Neuronal stem cell (in vitro differentiated cells): ENCODE data around the gene RUFY4.

Source experiments
- DNase-seq: peaks from one replicate; pipeline ENCODE4 v3.0.0-alpha.2; 2013; ENCODE audit warnings: low spot score
- H2AFZ ChIP-seq: one replicate; pipeline ENCODE4 v1.6.1; 2013; ENCODE audit warnings: mild to moderate bottlenecking, low read length, inconsistent platforms
- H2AK5ac ChIP-seq: 2 replicates; pipeline ENCODE4 v1.6.1; 2013; ENCODE audit warnings: low read depth, mild to moderate bottlenecking, inconsistent platforms, low read length, moderate library complexity, mixed read lengths
- H2BK120ac ChIP-seq: 2 replicates; pipeline ENCODE4 v1.6.1; 2013; ENCODE audit warnings: low read depth, mild to moderate bottlenecking, inconsistent platforms, low read length, moderate library complexity, mixed read lengths
- H2BK12ac ChIP-seq: one replicate; pipeline ENCODE4 v1.6.1; 2013; ENCODE audit warnings: low read length, inconsistent platforms
- H2BK15ac ChIP-seq: 2 replicates; pipeline ENCODE4 v1.6.1; 2013; ENCODE audit warnings: mild to moderate bottlenecking, low read length, inconsistent platforms, mixed read lengths
- H2BK5ac ChIP-seq: one replicate; pipeline ENCODE4 v1.6.1; 2013; ENCODE audit warnings: inconsistent platforms, mild to moderate bottlenecking, low read length, moderate library complexity
- H3K14ac ChIP-seq: one replicate; pipeline ENCODE4 v1.6.1; 2013; ENCODE audit warnings: low read length, inconsistent platforms
- H3K18ac ChIP-seq: 2 replicates; pipeline ENCODE4 v1.6.1; 2013; ENCODE audit warnings: low read length, inconsistent platforms
- H3K23ac ChIP-seq: 2 replicates; pipeline ENCODE4 v1.6.1; 2013; ENCODE audit warnings: low read depth, mild to moderate bottlenecking, mixed read lengths, low read length, inconsistent platforms; ENCODE audit not compliant: poor library complexity
- H3K27ac ChIP-seq: replicated peaks from 3 replicates; pipeline ENCODE4 v1.5.1; 2013; ENCODE audit warnings: low read length, inconsistent platforms
- H3K27me3 ChIP-seq, 3 experiments: 2 replicates each; pipeline ENCODE4 v1.6.1; 2013; ENCODE audit warnings: low read length in 3 of 3, mild to moderate bottlenecking in 2 of 3, inconsistent platforms in 1 of 3, low read depth in 1 of 3, mixed read lengths in 1 of 3, moderate library complexity in 1 of 3; ENCODE audit not compliant: control insufficient read depth in 3 of 3, insufficient read depth in 3 of 3
- H3K36me3 ChIP-seq, 2 donors: replicated peaks in 1 of 2; 2 replicates each; pipeline ENCODE4 v1.6.1; 2013; ENCODE audit warnings: low read length in 2 of 2; ENCODE audit not compliant: control insufficient read depth in 2 of 2, insufficient read depth in 2 of 2
- H3K4ac ChIP-seq: 2 replicates; pipeline ENCODE4 v1.6.1; 2013; ENCODE audit warnings: inconsistent platforms, mild to moderate bottlenecking, low read length, moderate library complexity
- H3K4me1 ChIP-seq, 2 donors: 1 replicate in 1 of 2; 2 replicates in 1 of 2; pipeline ENCODE4 v1.6.1; 2013; ENCODE audit warnings: low read length in 2 of 2, low read depth in 1 of 2; ENCODE audit not compliant: control insufficient read depth in 2 of 2, insufficient read depth in 1 of 2
- H3K4me2 ChIP-seq: one replicate; pipeline ENCODE4 v1.6.1; 2013; ENCODE audit warnings: mild to moderate bottlenecking, low read length, inconsistent platforms; ENCODE audit not compliant: insufficient read depth, poor library complexity, severe bottlenecking
- H3K4me3 ChIP-seq, 2 donors: 2 replicates each; pipeline ENCODE4 v1.5.1; 2013; ENCODE audit warnings: low read length in 2 of 2, mild to moderate bottlenecking in 2 of 2, inconsistent platforms in 1 of 2, moderate library complexity in 1 of 2
- H3K79me1 ChIP-seq: one replicate; pipeline ENCODE4 v1.6.1; 2013; ENCODE audit warnings: low read depth, mild to moderate bottlenecking, inconsistent platforms, low read length, moderate library complexity
- H3K9ac ChIP-seq: one replicate; pipeline ENCODE4 v1.6.1; 2013; ENCODE audit warnings: mild to moderate bottlenecking, low read depth, low read length, inconsistent platforms; ENCODE audit not compliant: poor library complexity
- H3K9me3 ChIP-seq, 2 donors: replicated peaks in 1 of 2; 2 replicates each; pipeline versions ENCODE3 to v1.6.1; 2013; ENCODE audit warnings: low read length in 2 of 2, mild to moderate bottlenecking in 2 of 2, inconsistent platforms in 1 of 2, low read depth in 1 of 2, mixed read lengths in 1 of 2, moderate library complexity in 1 of 2; ENCODE audit not compliant: control insufficient read depth in 2 of 2, insufficient read depth in 1 of 2
- H4K8ac ChIP-seq: one replicate; pipeline ENCODE4 v1.6.1; 2013; ENCODE audit warnings: low read depth, mild to moderate bottlenecking, inconsistent platforms, low read length, moderate library complexity
- H4K91ac ChIP-seq: one replicate; pipeline ENCODE4 v1.6.1; 2013; ENCODE audit warnings: low read length, low read depth, mild to moderate bottlenecking, inconsistent platforms; ENCODE audit not compliant: poor library complexity
- WGBS, 2 donors: extraction: QIAGEN DNeasy Blood & Tissue Kit; methylation state at CpG; one replicate each; pipeline ENCODE4 v1.1.7; 2013; ENCODE audit warnings: missing lambda C conversion rate in 2 of 2, mixed read lengths in 1 of 2; ENCODE audit not compliant: insufficient read length in 2 of 2, insufficient replicate concordance in 1 of 2; ENCODE audit errors: extremely low coverage in 2 of 2; 5-methylcytosine and 5-hydroxymethylcytosine counted together

RUFY4 gene

DNA sequence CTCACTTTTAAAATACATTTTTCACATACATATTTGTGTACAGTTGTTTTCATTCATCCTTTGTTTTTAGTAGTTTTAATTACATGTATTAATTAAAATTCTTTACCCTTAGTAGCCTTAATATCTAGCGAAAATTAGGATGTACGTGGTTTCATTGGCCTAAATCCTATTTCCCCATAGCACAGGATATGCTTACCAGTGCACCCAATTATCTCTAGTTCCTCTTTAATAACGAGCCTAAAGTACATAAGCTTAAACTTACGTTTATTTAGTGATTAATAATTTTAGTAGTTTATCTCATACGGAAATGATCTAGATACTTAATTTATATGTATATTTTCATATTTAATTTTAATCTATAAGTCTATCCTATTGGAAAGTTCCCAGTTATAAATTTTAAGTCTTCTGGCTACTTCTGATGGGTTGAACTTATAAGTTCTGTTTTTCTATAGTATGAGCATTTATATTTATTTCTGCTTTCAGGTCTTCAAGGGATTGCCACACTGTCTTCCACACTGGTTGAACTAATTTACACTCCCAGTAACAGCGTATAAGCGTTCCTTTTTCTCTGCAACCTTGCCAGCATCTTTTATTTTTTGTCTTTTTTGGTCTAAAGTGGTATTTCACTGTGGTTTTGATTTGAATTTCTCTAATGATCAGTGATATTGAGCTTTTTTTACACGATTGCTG, 21.4 kb upstream of the RUFY4 start:
- Histone ChIP-seq H3K27me3 (peaks cover 0 to 3% (median 0%) of the 10 kb centered on the region in 3 experiments), H3K27ac (no peak overlapping the region), H2AFZ (no peak overlapping the region), H3K4ac (no peak overlapping the region), H3K79me1 (no peaks in the 10 kb centered on the region), H2BK5ac (no peak overlapping the region), H4K8ac (no peak overlapping the region), H3K4me3 (no peak overlapping the region), H3K18ac (no peak overlapping the region), H2BK15ac (no peak overlapping the region), H3K9me3 (peaks cover 5 to 11% of the 10 kb centered on the region in 2 donors), H3K9ac (no peak overlapping the region), H3K4me2 (no peak overlapping the region), H2AK5ac (no peak overlapping the region), H4K91ac (no peak overlapping the region), H3K4me1 (no peaks in the 10 kb centered on the region), H2BK120ac (no peak overlapping the region), H2BK12ac (no peak overlapping the region), H3K36me3 (no peaks in the 10 kb centered on the region), H3K14ac (no peak overlapping the region), H3K23ac (no peak overlapping the region)
- no peak for DNase-seq
- no CpG with 5 or more reads among the region's 8 CpGs for WGBS, 2 donors

DNA sequence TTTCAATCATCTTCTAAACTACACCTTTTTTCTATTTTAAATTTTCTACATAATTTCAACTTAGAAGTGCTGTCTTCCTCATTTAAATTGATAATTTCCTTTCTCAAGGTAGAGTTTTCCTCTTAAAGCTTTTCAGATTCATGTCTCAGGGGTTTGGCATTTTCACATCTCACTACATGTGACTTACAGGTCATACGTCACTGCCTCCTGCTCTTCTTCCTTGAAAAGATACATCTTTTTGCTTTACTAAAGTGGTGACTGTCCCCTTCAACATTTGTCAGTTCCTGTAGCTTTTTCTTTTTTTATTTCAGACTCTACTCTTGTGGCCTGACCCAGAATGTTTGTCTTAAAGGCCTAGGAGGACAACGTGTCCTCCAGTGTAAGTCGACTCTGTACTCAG, 17.1 kb upstream of the RUFY4 start:
- H3K4me1 ChIP-seq: no peaks in the 10 kb centered on the region
- H2BK12ac ChIP-seq: no peak overlapping the region
- WGBS, 2 donors: no CpG with 5 or more reads among the region's 3 CpGs
- no peak overlapping the region for H2AK5ac ChIP-seq
- H4K91ac ChIP-seq: no peak overlapping the region
- no peak overlapping the region for H2BK120ac ChIP-seq
- H3K27ac ChIP-seq: no peak overlapping the region
- no peak overlapping the region for H3K18ac ChIP-seq
- no peak overlapping the region for H2BK5ac ChIP-seq
- peaks cover 0 to 3% (median 0%) of the 10 kb centered on the region in 3 experiments for H3K27me3 ChIP-seq
- H3K9me3 ChIP-seq: no peaks in the 10 kb centered on the region
- no peak for DNase-seq
- no peak overlapping the region for H3K9ac ChIP-seq
- no peak overlapping the region for H3K14ac ChIP-seq
- H3K4ac ChIP-seq: no peak overlapping the region
- H2BK15ac ChIP-seq: no peak overlapping the region
- no peak overlapping the region for H2AFZ ChIP-seq
- H3K36me3 ChIP-seq: no peaks in the 10 kb centered on the region
- H3K4me3 ChIP-seq: no peak overlapping the region
- no peak overlapping the region for H4K8ac ChIP-seq
- no peak overlapping the region for H3K23ac ChIP-seq
- H3K4me2 ChIP-seq: no peak overlapping the region
- no peaks in the 10 kb centered on the region for H3K79me1 ChIP-seq

DNA sequence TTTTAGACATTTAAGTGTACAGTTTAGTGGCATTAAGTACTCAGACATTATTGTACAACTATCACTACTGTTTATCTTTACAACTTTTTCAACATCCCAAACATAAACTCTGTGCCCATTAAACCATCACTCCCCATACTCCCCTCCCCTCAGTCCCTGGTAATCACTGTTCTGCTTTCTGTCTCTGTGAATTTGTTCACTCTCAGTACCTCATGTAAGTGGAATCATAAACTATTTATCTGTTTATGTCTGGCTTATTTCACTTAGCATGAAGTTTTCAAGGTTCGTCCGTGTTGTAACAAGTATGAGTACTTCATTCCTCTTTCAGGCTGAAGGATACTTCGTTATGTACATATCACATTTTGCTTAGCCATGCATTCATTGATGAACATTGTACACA, 9.8 kb upstream of the RUFY4 start:
- Histone ChIP-seq H2BK120ac (no peak overlapping the region), H2BK5ac (no peak overlapping the region)

GRCh38 chr2:218060118-218060517, 8.9 kb upstream of the RUFY4 start:
- WGBS, 2 donors: no CpG with 5 or more reads among the region's 5 CpGs

More for the DNA sequence above, 9.8 kb upstream of the RUFY4 start:
- H3K36me3 ChIP-seq: no peaks in the 10 kb centered on the region
- H3K4me1 ChIP-seq: no peaks in the 10 kb centered on the region
- no peak overlapping the region for H2AFZ ChIP-seq
- H2AK5ac ChIP-seq: no peak overlapping the region
- H3K27ac ChIP-seq: no peak overlapping the region
- no peak for DNase-seq
- H3K14ac ChIP-seq: no peak overlapping the region
- H3K27me3 ChIP-seq: peaks cover 0 to 25% (median 0%) of the 10 kb centered on the region in 3 experiments
- H3K18ac ChIP-seq: no peak overlapping the region
- H3K23ac ChIP-seq: no peak overlapping the region
- H3K9me3 ChIP-seq: no peaks in the 10 kb centered on the region
- no peak overlapping the region for H4K8ac ChIP-seq
- H3K79me1 ChIP-seq: no peaks in the 10 kb centered on the region
- H3K4me3 ChIP-seq: no peak overlapping the region
- no peak overlapping the region for H3K4ac ChIP-seq
- no peak overlapping the region for H2BK12ac ChIP-seq
- no peak overlapping the region for H2BK15ac ChIP-seq
- no peak overlapping the region for H3K4me2 ChIP-seq
- H4K91ac ChIP-seq: no peak overlapping the region
- WGBS, 2 donors: no CpG with 5 or more reads among the region's 3 CpGs
- H3K9ac ChIP-seq: no peak overlapping the region

More at GRCh38 chr2:218060118-218060517, 8.9 kb upstream of the RUFY4 start:
- Histone ChIP-seq H3K14ac (no peak overlapping the region), H2AFZ (no peak overlapping the region), H3K18ac (no peak overlapping the region), H3K4me2 (no peak overlapping the region), H3K23ac (no peak overlapping the region), H3K4me3 (peak overlapping the region in 1 of 2 donors; percentile 55), H3K9ac (no peak overlapping the region), H3K4ac (no peak overlapping the region), H3K27ac (no peak overlapping the region), H4K91ac (no peak overlapping the region), H2BK120ac (no peak overlapping the region), H2BK5ac (no peak overlapping the region), H3K27me3 (peaks cover 0 to 25% (median 0%) of the 10 kb centered on the region in 3 experiments), H2BK12ac (no peak overlapping the region), H3K4me1 (no peaks in the 10 kb centered on the region), H4K8ac (no peak overlapping the region), H2AK5ac (no peak overlapping the region), H2BK15ac (no peak overlapping the region), H3K36me3 (no peaks in the 10 kb centered on the region), H3K79me1 (no peaks in the 10 kb centered on the region), H3K9me3 (no peaks in the 10 kb centered on the region)
- DNase-seq: no peak
